Measurements from ENCODE around the gene OR4C45.

The OR4C45 gene

DNA sequence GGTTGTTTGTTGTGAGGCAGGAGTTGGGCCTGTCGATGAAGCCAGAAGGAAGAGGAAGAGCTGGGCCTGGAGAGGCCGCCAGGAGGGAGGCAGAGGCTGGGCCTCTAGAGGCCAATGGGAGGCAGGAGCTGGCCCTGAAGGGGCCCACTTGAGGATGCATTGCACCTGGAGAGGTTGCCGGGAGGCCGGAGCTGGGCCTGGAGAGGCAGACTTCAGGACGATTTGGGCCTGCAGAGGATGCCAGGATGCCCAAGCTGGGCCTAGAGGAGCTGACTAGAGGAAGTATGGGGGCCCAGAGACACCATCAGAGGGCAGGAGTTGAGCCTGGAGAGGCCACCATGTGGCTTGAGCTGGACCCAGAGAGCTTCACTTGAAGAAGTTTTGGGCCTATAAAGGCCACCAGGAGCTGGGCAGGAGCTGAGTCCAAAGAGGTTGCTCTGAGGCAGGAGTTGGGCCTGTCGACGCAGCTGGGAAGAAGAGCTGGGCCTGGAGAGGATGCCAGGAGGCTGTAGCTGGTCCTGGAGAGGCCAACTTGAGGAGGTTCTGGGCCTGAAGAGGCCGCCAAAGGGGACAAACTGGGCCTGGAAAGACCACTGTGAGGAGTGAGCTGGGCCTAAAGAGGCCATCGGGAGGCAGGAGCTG lies 39.0 kb downstream of the OR4C45 start:
- WGBS, 2 donors (ENCODE audit: extremely low coverage in 2 of 2, insufficient read length in 2 of 2, insufficient replicate concordance in 1 of 2), result no CpG with 5 or more reads among the region's 9 CpGs
- H3K23ac ChIP-seq (ENCODE audit: low read depth, low read length, poor library complexity), result no peak overlapping the region
- no peak overlapping the region for H2AFZ ChIP-seq (ENCODE audit: low read length)
- H3K9me3 ChIP-seq (replicated peaks in 1 of 2; ENCODE audit: control insufficient read depth in 2 of 2, insufficient read depth in 1 of 2, low read depth in 1 of 2, low read length in 2 of 2), result peaks cover 0 to 58% of the 10 kb centered on the region in 2 donors
- H3K79me1 ChIP-seq (ENCODE audit: low read depth, low read length), result no peaks in the 10 kb centered on the region
- H3K4me2 ChIP-seq (ENCODE audit: insufficient read depth, low read length, poor library complexity, severe bottlenecking), result no peak overlapping the region
- no peak overlapping the region for H4K8ac ChIP-seq (ENCODE audit: low read depth, low read length)
- no peak overlapping the region for H3K4ac ChIP-seq (ENCODE audit: low read length)
- H2BK5ac ChIP-seq (ENCODE audit: low read length), result no peak overlapping the region
- H3K18ac ChIP-seq (ENCODE audit: low read length), result no peak overlapping the region
- no peak overlapping the region for H2BK12ac ChIP-seq (ENCODE audit: low read length)
- no peak overlapping the region for H3K9ac ChIP-seq (ENCODE audit: low read depth, low read length, poor library complexity)
- no peak overlapping the region for H3K4me3 ChIP-seq (ENCODE audit: low read length in 2 of 2)
- H3K4me1 ChIP-seq (ENCODE audit: control insufficient read depth in 2 of 2, insufficient read depth in 1 of 2, low read depth in 1 of 2, low read length in 2 of 2), result no peaks in the 10 kb centered on the region
- no peak overlapping the region for H3K27ac ChIP-seq (replicated peaks; ENCODE audit: low read length)
- DNase-seq (ENCODE audit: low spot score), result no peak
- H4K91ac ChIP-seq (ENCODE audit: low read depth, low read length, poor library complexity), result no peak overlapping the region
- H2BK120ac ChIP-seq (ENCODE audit: low read depth, low read length), result no peak overlapping the region
- H3K36me3 ChIP-seq (replicated peaks in 1 of 2; ENCODE audit: control insufficient read depth in 2 of 2, insufficient read depth in 2 of 2, low read length in 2 of 2), result no peaks in the 10 kb centered on the region
- H2BK15ac ChIP-seq (ENCODE audit: low read length), result no peak overlapping the region
- H3K27me3 ChIP-seq (ENCODE audit: control insufficient read depth in 3 of 3, insufficient read depth in 3 of 3, low read depth in 1 of 3, low read length in 3 of 3), result peaks cover 0 to 3% (median 0%) of the 10 kb centered on the region in 3 experiments
- H3K14ac ChIP-seq (ENCODE audit: low read length), result no peak overlapping the region
- no peak overlapping the region for H2AK5ac ChIP-seq (ENCODE audit: low read depth, low read length)

DNA sequence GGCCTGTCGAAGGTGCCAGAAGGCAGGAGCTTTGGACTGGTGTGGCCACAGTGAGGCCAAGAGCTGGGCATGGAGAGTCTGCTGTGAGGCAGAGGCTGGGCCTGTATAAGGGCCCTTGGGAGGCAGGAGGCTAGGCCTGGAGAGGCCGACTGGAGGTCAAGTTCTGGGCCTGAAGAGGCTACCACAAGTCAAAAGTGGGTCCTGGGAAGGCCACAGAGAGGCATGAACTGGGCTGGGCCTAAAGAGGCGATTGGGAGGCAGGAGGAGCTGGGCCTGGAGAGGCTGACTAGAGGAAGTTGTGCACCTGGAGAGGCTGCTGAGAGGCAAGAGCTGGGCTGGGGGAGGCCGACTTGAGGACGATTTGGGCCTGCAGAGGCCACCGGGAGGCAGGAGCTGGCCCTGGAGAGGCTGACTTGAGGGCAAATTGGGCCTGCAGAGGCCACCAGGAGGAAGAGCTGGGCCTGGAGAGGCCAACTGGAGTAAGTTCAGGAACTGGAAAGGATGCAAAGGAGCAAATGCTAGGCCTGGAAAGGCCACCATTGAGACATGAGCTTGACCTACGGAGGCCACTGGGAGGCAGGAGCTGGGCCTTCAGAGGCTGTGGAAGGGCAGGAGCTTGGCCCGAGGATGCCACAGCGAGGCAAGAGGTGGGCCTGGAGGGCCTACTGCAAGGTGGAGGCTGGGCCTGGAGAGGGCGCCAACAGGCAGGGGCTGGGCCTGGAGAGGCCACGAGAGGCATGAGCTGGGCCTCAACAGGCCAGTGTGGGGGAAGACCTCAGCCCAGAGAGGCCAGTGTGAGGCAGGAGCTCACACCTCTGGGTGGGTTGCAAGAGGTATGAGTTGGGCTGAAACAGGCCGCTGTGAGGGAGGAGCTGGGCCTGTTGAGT lies 39.8 kb downstream of the OR4C45 start:
- Histone ChIP-seq H3K18ac (ENCODE audit: low read length) (no peak overlapping the region), H3K27ac (replicated peaks; ENCODE audit: low read length) (no peak overlapping the region), H2AK5ac (ENCODE audit: low read depth, low read length) (no peak overlapping the region), H3K4me2 (ENCODE audit: insufficient read depth, low read length, poor library complexity, severe bottlenecking) (no peak overlapping the region), H3K79me1 (ENCODE audit: low read depth, low read length) (no peaks in the 10 kb centered on the region), H3K14ac (ENCODE audit: low read length) (no peak overlapping the region), H2BK12ac (ENCODE audit: low read length) (no peak overlapping the region), H2AFZ (ENCODE audit: low read length) (no peak overlapping the region), H2BK5ac (ENCODE audit: low read length) (no peak overlapping the region), H4K8ac (ENCODE audit: low read depth, low read length) (no peak overlapping the region), H3K4me1 (ENCODE audit: control insufficient read depth in 2 of 2, insufficient read depth in 1 of 2, low read depth in 1 of 2, low read length in 2 of 2) (no peaks in the 10 kb centered on the region), H3K9me3 (replicated peaks in 1 of 2; ENCODE audit: control insufficient read depth in 2 of 2, insufficient read depth in 1 of 2, low read depth in 1 of 2, low read length in 2 of 2) (peaks cover 0 to 65% of the 10 kb centered on the region in 2 donors), H3K9ac (ENCODE audit: low read depth, low read length, poor library complexity) (no peak overlapping the region), H2BK15ac (ENCODE audit: low read length) (no peak overlapping the region), H3K23ac (ENCODE audit: low read depth, low read length, poor library complexity) (no peak overlapping the region), H3K4ac (ENCODE audit: low read length) (no peak overlapping the region), H3K4me3 (ENCODE audit: low read length in 2 of 2) (no peak overlapping the region), H3K27me3 (ENCODE audit: control insufficient read depth in 3 of 3, insufficient read depth in 3 of 3, low read depth in 1 of 3, low read length in 3 of 3) (peaks cover 0 to 3% (median 0%) of the 10 kb centered on the region in 3 experiments), H2BK120ac (ENCODE audit: low read depth, low read length) (no peak overlapping the region), H4K91ac (ENCODE audit: low read depth, low read length, poor library complexity) (no peak overlapping the region), H3K36me3 (replicated peaks in 1 of 2; ENCODE audit: control insufficient read depth in 2 of 2, insufficient read depth in 2 of 2, low read length in 2 of 2) (no peaks in the 10 kb centered on the region)
- DNase-seq (ENCODE audit: low spot score), result no peak
- WGBS, 2 donors (ENCODE audit: extremely low coverage in 2 of 2, insufficient read length in 2 of 2, insufficient replicate concordance in 1 of 2), result no CpG with 5 or more reads among the region's 12 CpGs

GRCh38 chr11:50073113-50074105 lies 40.7 kb downstream of the OR4C45 start:
- DNase-seq (ENCODE audit: low spot score), result no peak
- H2BK15ac ChIP-seq (ENCODE audit: low read length), result no peak overlapping the region
- no peak overlapping the region for H3K14ac ChIP-seq (ENCODE audit: low read length)
- no peaks in the 10 kb centered on the region for H3K4me1 ChIP-seq (ENCODE audit: control insufficient read depth in 2 of 2, insufficient read depth in 1 of 2, low read depth in 1 of 2, low read length in 2 of 2)
- no peak overlapping the region for H3K4ac ChIP-seq (ENCODE audit: low read length)
- H4K8ac ChIP-seq (ENCODE audit: low read depth, low read length), result no peak overlapping the region
- H3K23ac ChIP-seq (ENCODE audit: low read depth, low read length, poor library complexity), result no peak overlapping the region
- no peak overlapping the region for H3K9ac ChIP-seq (ENCODE audit: low read depth, low read length, poor library complexity)
- H2BK120ac ChIP-seq (ENCODE audit: low read depth, low read length), result no peak overlapping the region
- no peaks in the 10 kb centered on the region for H3K79me1 ChIP-seq (ENCODE audit: low read depth, low read length)
- no peak overlapping the region for H3K27ac ChIP-seq (replicated peaks; ENCODE audit: low read length)
- no peak overlapping the region for H2AFZ ChIP-seq (ENCODE audit: low read length)
- no peaks in the 10 kb centered on the region for H3K27me3 ChIP-seq (ENCODE audit: control insufficient read depth in 3 of 3, insufficient read depth in 3 of 3, low read depth in 1 of 3, low read length in 3 of 3)
- H2BK5ac ChIP-seq (ENCODE audit: low read length), result no peak overlapping the region
- no peak overlapping the region for H3K18ac ChIP-seq (ENCODE audit: low read length)
- no peak overlapping the region for H2AK5ac ChIP-seq (ENCODE audit: low read depth, low read length)
- no CpG with 5 or more reads among the region's 10 CpGs for WGBS, 2 donors (ENCODE audit: extremely low coverage in 2 of 2, insufficient read length in 2 of 2, insufficient replicate concordance in 1 of 2)
- no peaks in the 10 kb centered on the region for H3K36me3 ChIP-seq (replicated peaks in 1 of 2; ENCODE audit: control insufficient read depth in 2 of 2, insufficient read depth in 2 of 2, low read length in 2 of 2)
- no peak overlapping the region for H3K4me2 ChIP-seq (ENCODE audit: insufficient read depth, low read length, poor library complexity, severe bottlenecking)
- no peak overlapping the region for H3K4me3 ChIP-seq (ENCODE audit: low read length in 2 of 2)
- no peak overlapping the region for H2BK12ac ChIP-seq (ENCODE audit: low read length)
- H3K9me3 ChIP-seq (replicated peaks in 1 of 2; ENCODE audit: control insufficient read depth in 2 of 2, insufficient read depth in 1 of 2, low read depth in 1 of 2, low read length in 2 of 2), result peaks cover 0 to 67% of the 10 kb centered on the region in 2 donors
- no peak overlapping the region for H4K91ac ChIP-seq (ENCODE audit: low read depth, low read length, poor library complexity)
